Ovary (tissue), 3 donors: ENCODE data around the gene FBXL17.

ENCODE experiments used
- CTCF ChIP-seq, 3 donors: fragments of 450-650 bp in 2 of 3; fragments of 200-600 bp in 1 of 3; IDR thresholded peaks; one replicate each; pipeline versions ENCODE4 v1.5.1 to v1.8.0; 2016 to 2022; ENCODE audit warnings: antibody characterized with exemption in 3 of 3, mild to moderate bottlenecking in 1 of 3
- POLR2A ChIP-seq: fragments of 450-650 bp; IDR thresholded peaks from one replicate; pipeline ENCODE4 v1.6.1; 2017; ENCODE audit warnings: antibody characterized with exemption, mild to moderate bottlenecking, moderate library complexity
- donor health status: DM: no; HTN: no; CAD: no.

GRCh38 chr5:107951309-107951708, 430.6 kb downstream of the FBXL17 start:
- TF ChIP-seq CTCF (IDR thresholded peaks at IDR 0.05): no peak
- no peak for TF ChIP-seq POLR2A
